Caco-2 (cell line): ENCODE measurements around the gene NAV3. TPM values are rescaled to one million over a fixed set of nuclear protein-coding genes. Genes with fewer than 3 reads are reported as not detected.

Experiments used
- BruUV-seq: library from RNA; stranded (reverse); fragments of 400-500 nt; replicated peaks from 2 replicates; lab custom pipeline; 2021; lab: Mats Ljungman, UMichigan
- CTCF ChIA-PET: fragments of 300-600 bp; sonication (Branson Sonifier 250); formaldehyde crosslinking; loops from one replicate; lab custom pipeline; 2022; ENCODE audit warnings: antibody characterized with exemption; lab: Charles Lee
- POLR2A ChIA-PET: fragments of 300-600 bp; sonication (Branson Sonifier 250); formaldehyde crosslinking; loops from one replicate; lab custom pipeline; 2022; ENCODE audit warnings: antibody characterized with exemption; lab: Charles Lee
- DNase-seq, 2 experiments: peaks; one replicate each; pipeline versions ENCODE4 v3.0.0 to v3.0.0-alpha.2; 2020 to 2022
- H3K27me3 ChIP-seq: replicated peaks from 2 replicates; pipeline ENCODE4 v1.6.0; 2011; ENCODE audit warnings: low read length; ENCODE audit not compliant: control insufficient read depth, insufficient read depth
- H3K36me3 ChIP-seq: 2 replicates; pipeline ENCODE4 v1.5.1; 2011; ENCODE audit warnings: low read length; ENCODE audit not compliant: control insufficient read depth, insufficient read depth
- H3K4me1 ChIP-seq: fragments of 250-450 bp; sonication (Bioruptor Pico); 2 replicates; pipeline ENCODE4 v1.5.1; 2020; ENCODE audit warnings: mild to moderate bottlenecking
- H3K4me3 ChIP-seq: 2 replicates; pipeline ENCODE4 v1.5.1; 2011; ENCODE audit warnings: low read depth, mild to moderate bottlenecking, control low read depth, low read length
- H3K9me3 ChIP-seq: fragments of 250-450 bp; sonication (Bioruptor Pico); 2 replicates; pipeline ENCODE4 v1.5.1; 2020; ENCODE audit warnings: mild to moderate bottlenecking, moderate library complexity
- H3K27ac Mint-ChIP-seq: one replicate; pipeline ENCODE4 v1.8.0; 2022; ENCODE audit warnings: mixed read lengths; ENCODE audit not compliant: unreplicated experiment
- H3K27me3 Mint-ChIP-seq: one replicate; pipeline ENCODE4 v1.8.0; 2022; ENCODE audit warnings: mixed read lengths; ENCODE audit not compliant: insufficient read depth, unreplicated experiment
- H3K36me3 Mint-ChIP-seq: one replicate; pipeline ENCODE4 v1.8.0; 2022; ENCODE audit warnings: mild to moderate bottlenecking, mixed read lengths; ENCODE audit not compliant: insufficient read depth, unreplicated experiment
- H3K4me1 Mint-ChIP-seq: one replicate; pipeline ENCODE4 v1.8.0; 2022; ENCODE audit warnings: low read depth, mixed read lengths; ENCODE audit not compliant: unreplicated experiment
- H3K4me3 Mint-ChIP-seq: one replicate; pipeline ENCODE4 v1.8.0; 2022; ENCODE audit warnings: mild to moderate bottlenecking, moderate library complexity, mixed read lengths; ENCODE audit not compliant: unreplicated experiment
- H3K9me3 Mint-ChIP-seq: one replicate; pipeline ENCODE4 v1.8.0; 2022; ENCODE audit warnings: mixed read lengths; ENCODE audit not compliant: unreplicated experiment
- intact Hi-C: fragments of 100-400 bp; cut with micrococcal nuclease; formaldehyde crosslinking; loops from one replicate; pipeline ENCODE4 v1.10.0; 2022; ENCODE audit not compliant: unreplicated experiment
- total RNA-seq: library from RNA; stranded (reverse); gene quantifications from 2 replicates; pipeline ENCODE4 v1.2.3, GENCODE V29; 2022
- TF ChIP-seq, protein P1 (sequence below), 2 experiments: fragments of 200-600 bp in 1 of 2; IDR thresholded peaks; 1 replicate in 1 of 2; 2 replicates in 1 of 2; pipeline versions ENCODE4 v1.5.1 to v1.8.0; 2011 to 2022; ENCODE audit warnings: antibody characterized with exemption in 1 of 2, control low read depth in 1 of 2, inconsistent platforms in 1 of 2, low read depth in 1 of 2, low read length in 1 of 2, mild to moderate bottlenecking in 1 of 2, moderate library complexity in 1 of 2; ENCODE audit not compliant: insufficient read depth in 1 of 2, severe bottlenecking in 1 of 2, unreplicated experiment in 1 of 2

Gene NAV3
- total RNA-seq, 1 experiment from 2014 or later, result 0.45 TPM

DNA sequence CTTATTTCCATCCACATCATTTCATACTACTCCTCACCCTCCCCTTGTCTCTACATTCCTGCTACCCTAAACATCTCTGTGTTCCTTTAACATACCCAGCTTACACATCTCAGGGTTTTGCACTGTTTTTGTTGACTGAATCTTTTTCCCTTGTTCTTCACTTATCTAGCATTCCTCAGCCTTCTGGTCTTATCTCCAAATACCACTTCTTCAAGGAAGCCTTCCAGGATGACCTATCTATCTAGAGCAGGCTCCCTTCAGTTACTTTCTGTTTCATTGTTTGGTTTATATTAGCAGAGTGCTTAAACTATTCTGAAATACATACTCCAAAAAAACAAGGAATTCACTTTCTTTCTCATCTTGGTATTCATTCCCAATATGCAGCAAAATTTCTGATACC is 353.1 kb downstream of the NAV3 start:
- TF ChIP-seq, protein P1, sequence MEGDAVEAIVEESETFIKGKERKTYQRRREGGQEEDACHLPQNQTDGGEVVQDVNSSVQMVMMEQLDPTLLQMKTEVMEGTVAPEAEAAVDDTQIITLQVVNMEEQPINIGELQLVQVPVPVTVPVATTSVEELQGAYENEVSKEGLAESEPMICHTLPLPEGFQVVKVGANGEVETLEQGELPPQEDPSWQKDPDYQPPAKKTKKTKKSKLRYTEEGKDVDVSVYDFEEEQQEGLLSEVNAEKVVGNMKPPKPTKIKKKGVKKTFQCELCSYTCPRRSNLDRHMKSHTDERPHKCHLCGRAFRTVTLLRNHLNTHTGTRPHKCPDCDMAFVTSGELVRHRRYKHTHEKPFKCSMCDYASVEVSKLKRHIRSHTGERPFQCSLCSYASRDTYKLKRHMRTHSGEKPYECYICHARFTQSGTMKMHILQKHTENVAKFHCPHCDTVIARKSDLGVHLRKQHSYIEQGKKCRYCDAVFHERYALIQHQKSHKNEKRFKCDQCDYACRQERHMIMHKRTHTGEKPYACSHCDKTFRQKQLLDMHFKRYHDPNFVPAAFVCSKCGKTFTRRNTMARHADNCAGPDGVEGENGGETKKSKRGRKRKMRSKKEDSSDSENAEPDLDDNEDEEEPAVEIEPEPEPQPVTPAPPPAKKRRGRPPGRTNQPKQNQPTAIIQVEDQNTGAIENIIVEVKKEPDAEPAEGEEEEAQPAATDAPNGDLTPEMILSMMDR (IDR thresholded peaks at IDR 0.05; ENCODE audit: insufficient read depth in 1 of 2, low read depth in 1 of 2, low read length in 1 of 2, severe bottlenecking in 1 of 2, unreplicated experiment in 1 of 2), result no peak
- BruUV-seq, result no TSS peak
- Mint-ChIP-seq H3K36me3 (no peaks in the 10 kb centered on the region), H3K4me1 (no peaks in the 10 kb centered on the region), H3K9me3 (no peaks in the 10 kb centered on the region), H3K27ac (no peak overlapping the region), H3K4me3 (no peak overlapping the region), H3K27me3 (no peaks in the 10 kb centered on the region)
- DNase-seq, result no peak
- POLR2A ChIA-PET, result no interaction called here
- intact Hi-C loops, result loop anchor here (5.0 kb wide), 1 partner anchor 823 kb away; no protein-coding TSS in a partner anchor
- Histone ChIP-seq H3K9me3 (no peaks in the 10 kb centered on the region), H3K4me3 (no peak overlapping the region), H3K36me3 (no peaks in the 10 kb centered on the region), H3K4me1 (no peaks in the 10 kb centered on the region), H3K27me3 (no peaks in the 10 kb centered on the region)
- CTCF ChIA-PET, result no interaction called here

DNA sequence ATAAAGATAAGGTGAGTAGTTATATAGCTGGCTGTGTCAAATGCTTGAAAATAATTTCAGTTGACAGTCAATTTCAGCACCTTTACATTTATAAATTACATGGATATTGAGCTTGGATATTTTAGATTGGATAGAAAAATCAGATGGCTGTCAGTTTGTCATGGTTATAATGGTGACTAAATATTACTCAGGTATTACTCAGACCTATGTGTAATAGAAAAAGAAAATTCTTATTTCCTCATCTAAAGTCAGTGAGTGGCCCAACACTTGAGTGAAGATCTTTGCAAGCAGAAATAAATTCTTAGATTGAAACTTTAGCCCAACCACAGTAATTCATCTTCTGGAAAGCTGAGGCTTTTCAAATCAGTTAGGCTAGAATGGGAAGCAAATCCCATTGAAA is 354.4 kb downstream of the NAV3 start:
- Mint-ChIP-seq H3K36me3 (no peaks in the 10 kb centered on the region), H3K4me1 (no peaks in the 10 kb centered on the region), H3K4me3 (no peak overlapping the region), H3K27me3 (no peaks in the 10 kb centered on the region), H3K9me3 (no peaks in the 10 kb centered on the region), H3K27ac (no peak overlapping the region)
- Histone ChIP-seq H3K27me3 (no peaks in the 10 kb centered on the region), H3K9me3 (no peaks in the 10 kb centered on the region), H3K4me3 (no peak overlapping the region), H3K4me1 (no peaks in the 10 kb centered on the region), H3K36me3 (no peaks in the 10 kb centered on the region)
- intact Hi-C loops, result no loop called here
- no TSS peak for BruUV-seq
- CTCF ChIA-PET, result no interaction called here
- TF ChIP-seq, protein P1 (IDR thresholded peaks at IDR 0.05; ENCODE audit: insufficient read depth in 1 of 2, low read depth in 1 of 2, low read length in 1 of 2, severe bottlenecking in 1 of 2, unreplicated experiment in 1 of 2), result no peak
- no peak for DNase-seq
- POLR2A ChIA-PET, result no interaction called here

DNA sequence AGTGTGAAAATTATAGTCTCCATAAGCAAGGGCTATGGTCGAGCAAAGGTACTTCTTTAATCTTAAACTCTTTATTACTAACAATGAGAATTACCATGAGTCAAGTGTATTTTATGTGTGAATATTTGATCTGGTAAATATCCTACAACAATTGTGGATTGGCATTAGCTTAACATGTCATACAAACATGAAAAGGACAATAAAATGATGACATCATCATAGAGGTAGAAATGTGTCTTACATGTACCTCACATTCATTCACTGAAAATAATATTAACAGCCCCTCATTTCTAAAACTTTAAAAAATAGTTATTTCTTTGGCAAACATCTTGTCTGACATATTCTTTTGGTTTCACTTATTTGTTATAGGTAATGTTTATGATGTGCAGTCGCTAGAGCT is 355.0 kb downstream of the NAV3 start:
- Mint-ChIP-seq H3K36me3 (no peaks in the 10 kb centered on the region), H3K4me3 (no peak overlapping the region), H3K9me3 (no peaks in the 10 kb centered on the region), H3K27me3 (no peaks in the 10 kb centered on the region), H3K4me1 (no peaks in the 10 kb centered on the region), H3K27ac (no peak overlapping the region)
- no peaks in the 10 kb centered on the region for H3K4me1 ChIP-seq
- H3K36me3 ChIP-seq, result no peaks in the 10 kb centered on the region
- H3K9me3 ChIP-seq, result no peaks in the 10 kb centered on the region
- TF ChIP-seq, protein P1 (IDR thresholded peaks at IDR 0.05; ENCODE audit: insufficient read depth in 1 of 2, low read depth in 1 of 2, low read length in 1 of 2, severe bottlenecking in 1 of 2, unreplicated experiment in 1 of 2), result no peak
- DNase-seq, result no peak
- no peaks in the 10 kb centered on the region for H3K27me3 ChIP-seq
- BruUV-seq, result no TSS peak
- intact Hi-C loops, result no loop called here
- no peak overlapping the region for H3K4me3 ChIP-seq
- CTCF ChIA-PET, result no interaction called here
- POLR2A ChIA-PET, result no interaction called here
